Activated CD8-positive, alpha-beta memory T cell treated with anti-CD3 and anti-CD28 coated beads, Interleukin-2, amount 50 U/mL, for 24 hours (primary cell): ENCODE data around the gene TMTC1.

Source experiments
- DNase-seq: peaks from one replicate; pipeline ENCODE4 v3.0.0-alpha.2; 2020; ENCODE audit errors: extremely low read depth

The TMTC1 gene

DNA sequence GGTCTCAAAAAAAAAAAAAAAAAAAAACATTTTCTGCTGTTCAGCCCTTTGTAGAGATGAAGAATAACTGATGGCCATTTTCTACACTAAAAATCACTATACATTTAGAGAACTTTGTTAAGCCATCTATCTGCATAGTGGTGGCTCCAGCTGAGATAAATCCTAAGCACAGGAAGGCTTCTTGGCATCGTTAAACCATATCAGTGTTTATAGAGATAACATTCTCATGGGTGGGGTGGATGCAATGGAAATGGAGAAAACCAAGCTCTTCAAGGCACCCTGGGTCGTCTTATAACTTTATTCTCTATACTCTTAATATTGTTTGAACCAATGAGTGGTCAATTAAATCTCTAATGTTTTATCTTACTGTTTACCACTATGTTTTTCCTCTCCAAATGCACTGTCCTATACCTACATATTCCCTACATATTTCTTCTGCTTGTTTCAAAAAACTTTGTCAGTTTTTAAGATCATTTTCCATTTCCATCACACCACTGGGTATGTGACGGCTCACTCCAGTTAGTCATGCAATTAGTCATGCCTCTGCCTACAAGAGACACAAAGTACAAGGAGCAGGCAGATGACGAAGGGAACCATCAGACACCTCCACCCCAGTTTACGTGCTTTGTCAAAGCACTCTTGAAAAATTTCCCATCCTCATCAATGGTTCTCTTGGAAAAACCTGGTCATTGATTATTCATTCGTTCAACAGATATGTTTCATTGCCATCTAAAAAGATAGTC is 166.9 kb downstream of the TMTC1 start:
- no peak for DNase-seq

DNA sequence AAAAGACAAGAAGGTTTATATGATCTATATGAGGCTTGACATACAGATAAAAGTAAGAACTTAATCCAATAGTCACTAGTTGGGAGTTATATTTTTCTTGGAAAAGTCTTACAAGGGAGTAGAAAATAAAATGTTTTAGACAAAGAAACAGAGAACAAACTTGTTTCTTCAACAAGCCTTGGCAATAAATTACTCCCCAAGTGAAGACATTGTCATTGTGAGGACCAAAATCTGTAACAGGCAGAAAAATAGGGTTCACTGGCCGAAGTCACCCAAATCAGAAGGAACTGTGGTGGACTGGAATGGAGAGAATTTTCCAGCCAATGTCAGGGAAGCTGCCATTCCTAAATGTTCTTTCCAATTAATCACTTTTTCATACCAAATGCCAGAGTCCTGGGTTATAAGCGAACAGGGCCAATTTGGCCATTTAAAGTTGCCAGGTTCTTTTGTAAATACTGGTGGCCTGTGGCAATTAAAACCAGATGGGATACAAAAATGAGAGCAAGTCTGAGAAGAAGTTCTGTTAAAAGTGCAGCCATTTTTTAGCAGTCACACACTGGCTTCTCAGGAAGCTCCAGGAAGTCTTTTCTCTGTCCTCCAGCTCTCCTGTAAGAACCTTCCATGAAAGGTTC is 168.9 kb downstream of the TMTC1 start:
- no peak for DNase-seq

DNA sequence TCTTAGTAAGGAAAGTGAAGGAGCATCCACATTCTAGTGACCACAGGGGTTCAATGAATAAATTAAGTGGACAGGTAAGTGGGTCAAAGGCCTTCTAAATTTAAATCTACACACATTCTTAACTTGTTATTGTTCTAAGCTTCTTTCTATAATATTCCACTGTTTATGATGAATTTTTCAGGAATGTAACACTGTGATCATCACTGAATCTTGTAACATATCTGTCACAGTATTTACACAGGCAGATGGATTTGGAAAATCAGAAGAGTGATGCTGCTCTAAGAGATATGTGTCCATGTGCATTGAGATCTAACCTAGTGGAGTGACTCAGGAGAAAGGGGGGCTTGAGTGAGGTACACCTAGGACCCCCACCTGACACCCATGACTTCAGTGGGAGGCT is 170.8 kb downstream of the TMTC1 start:
- DNase-seq = no peak

DNA sequence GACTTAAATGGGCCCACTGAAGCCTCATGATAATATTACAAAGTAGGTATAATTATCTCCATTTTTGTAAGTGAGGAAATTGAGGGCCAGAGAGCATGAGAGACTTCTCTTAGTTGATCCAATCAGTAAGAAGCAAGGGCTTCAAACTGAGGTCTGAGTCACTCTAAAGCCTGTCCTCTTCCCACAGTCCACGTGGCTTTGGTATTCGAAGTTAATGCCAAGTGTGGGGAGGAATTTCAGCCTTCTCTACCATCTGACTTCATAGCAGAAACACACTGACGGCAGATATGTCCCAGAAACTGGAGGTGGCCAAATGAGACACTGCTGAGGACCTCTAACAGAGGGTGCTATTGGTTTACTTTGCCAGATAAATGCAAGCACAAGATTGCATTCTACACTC is 171.8 kb downstream of the TMTC1 start:
- DNase-seq = no peak

DNA sequence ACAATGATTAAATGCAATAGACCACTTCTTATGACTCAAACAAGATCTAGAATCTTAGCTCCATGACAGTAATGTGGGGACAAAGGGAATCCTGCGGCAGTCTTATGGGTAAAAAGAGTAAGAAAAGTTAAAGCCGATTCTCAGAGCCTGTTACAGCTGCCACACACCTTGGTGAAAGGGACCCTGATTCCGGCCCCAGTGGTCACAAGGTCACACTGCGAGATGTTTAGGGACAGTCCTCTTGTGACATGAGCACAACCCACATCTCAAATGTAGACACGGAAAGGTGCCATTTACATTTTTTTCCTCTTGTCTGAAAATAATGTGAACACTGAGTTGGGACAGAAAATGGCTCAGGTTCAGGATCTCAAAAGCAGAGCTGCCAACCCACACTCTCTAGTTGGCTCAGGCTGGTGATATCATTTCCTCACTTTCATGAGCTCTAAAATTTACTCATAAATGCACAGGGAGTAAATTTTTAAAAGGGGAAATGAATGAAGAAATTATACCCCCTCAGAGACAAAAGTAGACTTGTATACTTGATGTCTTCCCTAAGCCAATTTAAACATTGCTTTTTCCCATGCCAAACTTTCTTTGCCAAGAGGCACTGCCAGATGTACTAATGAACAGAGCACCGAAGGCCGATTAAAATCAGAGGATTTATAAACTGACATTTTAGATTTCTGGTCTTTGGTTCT is 173.1 kb downstream of the TMTC1 start:
- DNase-seq = no peak

DNA sequence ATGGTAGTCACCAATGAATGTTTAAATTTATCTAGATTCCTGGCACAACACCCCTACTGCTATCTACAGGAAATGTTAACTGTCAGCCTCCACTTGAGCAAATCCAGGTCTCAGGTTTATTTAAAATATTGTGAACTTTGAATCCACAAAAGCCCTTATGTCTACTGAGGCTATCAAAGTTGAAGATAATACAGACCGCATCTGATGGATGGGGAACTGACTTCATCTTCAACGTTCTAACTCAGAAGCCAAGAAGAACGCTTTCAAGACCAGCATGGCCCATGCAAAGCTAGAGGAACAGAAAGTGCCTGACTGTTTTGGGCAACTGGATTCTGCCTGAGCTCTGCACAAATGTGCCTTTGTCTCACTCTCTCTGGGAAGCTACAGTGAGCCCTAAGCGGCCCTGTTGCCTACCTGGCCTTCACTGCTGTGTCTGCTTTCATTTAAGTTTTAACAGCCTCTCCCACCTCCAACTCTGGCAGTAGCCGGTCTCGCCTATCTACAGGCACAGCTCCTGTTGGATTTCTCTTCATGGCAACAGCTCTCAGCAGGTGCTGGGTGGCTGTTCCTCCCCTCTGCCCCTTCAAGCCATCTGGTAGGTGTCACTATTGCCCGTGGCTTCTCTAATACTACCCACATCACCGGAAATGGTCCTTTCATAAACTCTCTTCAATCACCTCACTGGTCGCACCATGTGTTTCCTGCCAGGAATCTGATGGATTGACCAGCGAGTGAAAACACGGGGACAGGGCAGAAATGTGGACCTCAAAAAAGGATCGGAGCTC is 174.1 kb downstream of the TMTC1 start:
- DNase-seq = no peak

DNA sequence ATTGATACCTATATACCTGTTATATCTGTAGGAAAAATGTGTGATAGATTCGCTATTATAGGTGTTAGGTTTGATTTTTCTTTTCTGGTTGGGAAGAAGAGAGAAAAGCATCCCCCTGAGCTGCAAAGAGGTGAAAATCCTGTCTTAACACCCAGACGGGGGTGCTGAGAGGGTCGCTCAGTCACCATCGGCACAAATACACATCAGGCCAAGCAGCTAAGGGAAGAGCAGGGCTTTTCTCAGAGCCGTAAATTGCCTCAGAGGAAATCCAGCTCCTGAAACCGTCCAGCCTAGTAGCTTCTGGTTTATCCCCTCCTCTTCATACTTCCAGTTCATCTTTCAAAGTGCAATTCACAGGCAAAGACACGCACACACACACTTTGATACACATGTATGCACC is 175.2 kb downstream of the TMTC1 start:
- DNase-seq = no peak

DNA sequence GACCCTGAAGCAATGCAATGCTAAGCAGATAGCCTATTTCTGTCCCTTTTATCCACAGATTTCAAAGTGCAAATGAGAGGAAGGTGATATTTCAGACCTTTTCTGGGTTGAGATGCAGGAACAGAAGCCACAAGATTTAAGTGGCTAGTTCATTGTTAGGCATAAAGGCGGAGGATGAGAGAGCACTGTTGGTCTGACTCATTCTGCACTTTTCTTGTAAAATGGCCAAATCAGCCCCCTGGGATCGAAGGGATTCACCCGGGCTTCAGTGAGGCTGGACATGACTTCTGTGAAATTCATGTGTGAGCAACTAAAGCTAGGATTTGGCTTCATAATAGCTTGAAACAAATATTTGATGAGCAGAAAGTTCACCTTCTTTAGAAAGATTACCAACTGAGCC is 184.4 kb downstream of the TMTC1 start:
- no peak for DNase-seq

DNA sequence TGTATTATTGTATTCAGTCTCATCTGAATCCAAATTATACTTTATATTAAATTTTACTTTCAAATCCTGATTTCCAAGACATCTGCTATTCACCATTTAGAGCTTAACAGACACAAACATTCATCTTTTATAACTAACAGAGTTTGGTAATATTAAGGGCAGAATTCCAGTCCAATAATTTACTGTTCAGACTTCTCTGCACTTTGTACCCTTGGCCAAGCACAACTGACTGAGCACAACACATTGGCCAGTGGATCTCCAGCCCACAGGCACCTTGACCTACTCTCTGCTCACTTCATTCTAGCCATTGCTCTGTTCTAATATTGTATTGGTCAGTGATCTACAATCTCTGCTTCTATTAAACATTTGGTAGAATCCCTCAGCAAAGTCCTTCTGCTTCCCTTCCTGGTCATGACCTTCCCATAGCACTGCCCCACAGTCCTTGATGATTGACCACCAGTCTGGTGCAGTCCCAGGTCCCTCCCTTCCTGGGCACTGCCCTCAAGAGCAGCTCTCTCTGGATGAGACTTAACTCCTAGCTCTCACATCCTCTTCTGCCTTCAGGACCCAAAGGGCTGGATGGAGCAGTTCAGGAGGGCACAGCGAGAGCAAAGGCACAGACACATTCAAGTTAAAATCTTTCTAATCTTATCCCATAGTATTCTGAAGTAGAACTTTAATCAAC is 188.5 kb downstream of the TMTC1 start:
- no peak for DNase-seq

DNA sequence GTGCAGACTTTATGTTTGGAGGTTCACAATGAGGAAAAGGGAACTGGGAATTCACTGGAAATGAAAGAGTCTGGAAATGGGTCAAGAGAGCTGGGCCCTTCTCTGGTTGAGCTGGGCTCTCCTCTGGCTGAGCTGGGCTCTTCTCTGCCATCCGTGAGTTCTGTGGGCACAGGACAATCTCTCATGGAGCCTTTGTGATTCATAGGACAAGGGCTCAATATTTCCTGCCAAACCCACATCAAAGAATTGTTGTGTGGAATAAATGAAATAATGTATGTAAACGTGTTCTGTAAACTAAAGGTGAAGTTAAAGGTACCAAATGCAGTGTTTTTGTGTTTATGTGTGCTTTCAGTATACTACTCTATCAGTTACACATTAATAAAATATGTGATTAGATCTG is 190.7 kb downstream of the TMTC1 start:
- DNase-seq = no peak

DNA sequence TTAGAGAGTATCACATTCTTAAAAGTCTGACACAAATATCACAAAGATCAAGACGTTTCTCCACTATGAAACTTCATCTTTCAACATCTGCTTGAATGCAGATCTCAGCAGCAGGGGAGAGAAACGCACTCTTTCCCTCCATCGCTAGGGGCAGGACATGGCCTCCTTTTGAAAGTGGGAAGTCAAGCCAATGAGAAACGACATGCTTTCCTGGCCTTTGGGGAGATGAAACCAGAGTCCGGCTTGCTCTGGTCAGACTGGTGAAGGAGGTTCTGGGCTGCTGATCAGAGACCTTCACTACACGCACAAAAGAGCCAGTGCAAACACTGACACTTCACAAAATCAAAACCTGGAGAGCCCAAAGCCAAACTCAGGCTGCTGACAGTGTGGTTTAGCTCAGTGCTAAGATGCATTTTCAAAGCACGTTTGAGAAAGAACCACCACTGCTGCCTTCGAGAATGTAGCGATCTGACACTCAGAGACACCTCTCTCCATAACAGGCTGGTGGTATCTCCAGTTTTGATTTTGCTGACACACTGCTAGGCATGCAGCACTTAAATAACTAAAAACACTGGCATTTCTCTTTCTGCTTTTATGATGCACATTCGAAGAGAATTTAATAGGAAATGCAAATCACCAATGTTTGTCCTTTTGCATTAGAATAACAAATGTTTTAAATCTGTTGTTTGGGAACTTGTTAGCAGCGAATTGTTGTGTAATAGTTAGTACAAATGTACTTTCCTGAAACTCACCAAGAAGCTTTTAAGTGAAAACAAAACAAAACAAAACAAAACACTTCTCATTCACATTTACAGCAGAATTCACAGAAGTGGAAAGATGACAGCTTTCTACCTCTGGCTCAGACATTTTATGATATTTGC is 192.4 kb downstream of the TMTC1 start:
- DNase-seq = no peak

DNA sequence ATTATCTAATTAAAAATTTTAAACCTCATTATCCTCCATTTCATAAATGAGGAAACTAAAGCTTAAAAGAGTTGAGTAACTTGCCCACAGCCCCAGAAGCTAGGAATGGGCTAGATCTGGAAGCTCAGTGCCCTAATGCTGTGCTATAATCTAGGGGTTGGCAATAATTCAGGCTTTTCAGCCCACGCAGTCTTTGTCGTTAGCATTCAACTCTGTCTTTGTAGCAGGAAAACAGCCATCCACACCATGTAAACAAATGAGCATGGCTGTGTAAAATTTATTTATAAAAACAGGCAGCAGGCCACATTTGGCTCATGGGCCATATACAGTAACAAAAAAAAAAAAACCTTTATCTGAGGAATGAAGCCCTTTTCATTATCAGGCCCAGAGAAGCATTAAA is 193.9 kb downstream of the TMTC1 start:
- no peak for DNase-seq

DNA sequence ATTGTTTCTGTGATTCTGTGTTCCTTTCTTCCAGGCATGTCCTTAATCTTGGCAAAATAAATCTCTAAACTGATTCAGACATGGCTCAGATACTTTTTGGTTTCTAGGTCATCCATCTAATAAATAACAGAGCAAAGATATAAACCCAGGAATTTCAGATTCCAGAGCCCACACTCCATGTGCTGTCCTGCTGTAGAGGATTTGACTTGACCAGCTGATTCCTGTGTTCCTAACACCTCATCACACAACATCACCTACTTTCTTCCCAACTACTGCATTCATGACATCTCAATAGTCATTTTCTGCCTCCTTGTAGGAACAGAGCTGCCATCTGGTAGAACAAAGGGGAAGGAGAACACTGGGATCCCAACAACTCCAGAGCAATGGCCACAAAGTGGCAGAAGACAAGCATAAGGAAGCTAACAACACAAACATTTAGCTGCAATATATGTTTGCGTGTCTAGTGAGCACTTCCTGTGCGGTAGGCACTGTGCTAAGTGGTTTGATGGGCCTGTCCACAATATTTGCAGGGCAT is 194.4 kb downstream of the TMTC1 start:
- DNase-seq = no peak

DNA sequence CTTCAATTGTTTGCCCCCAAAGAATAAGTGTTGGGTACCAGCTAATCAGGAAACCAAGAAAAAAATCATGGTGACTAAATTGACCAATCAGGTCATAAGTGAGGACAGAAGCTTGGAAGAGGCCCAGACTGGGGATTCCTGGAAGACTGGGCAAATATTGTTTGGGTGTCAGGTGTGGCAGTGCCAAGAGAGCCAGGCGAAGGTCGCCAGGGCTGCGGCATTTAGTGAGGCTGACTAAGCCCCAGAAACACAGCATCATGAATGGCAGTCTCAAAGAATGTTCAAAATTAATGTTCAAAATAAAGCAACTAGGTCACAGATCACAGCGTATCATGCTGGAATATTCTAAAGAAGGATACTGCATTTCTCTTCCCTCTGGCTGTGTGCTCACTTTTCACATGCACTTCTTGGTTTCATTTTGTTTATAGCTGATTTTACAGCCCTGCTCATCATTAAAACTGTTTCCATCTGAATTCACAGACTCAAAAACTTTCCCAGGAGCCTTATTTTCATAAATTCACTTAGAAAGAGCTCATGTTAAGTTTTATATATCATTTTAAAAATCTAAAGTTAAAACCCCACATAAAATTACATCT is 201.0 kb downstream of the TMTC1 start:
- DNase-seq = no peak

DNA sequence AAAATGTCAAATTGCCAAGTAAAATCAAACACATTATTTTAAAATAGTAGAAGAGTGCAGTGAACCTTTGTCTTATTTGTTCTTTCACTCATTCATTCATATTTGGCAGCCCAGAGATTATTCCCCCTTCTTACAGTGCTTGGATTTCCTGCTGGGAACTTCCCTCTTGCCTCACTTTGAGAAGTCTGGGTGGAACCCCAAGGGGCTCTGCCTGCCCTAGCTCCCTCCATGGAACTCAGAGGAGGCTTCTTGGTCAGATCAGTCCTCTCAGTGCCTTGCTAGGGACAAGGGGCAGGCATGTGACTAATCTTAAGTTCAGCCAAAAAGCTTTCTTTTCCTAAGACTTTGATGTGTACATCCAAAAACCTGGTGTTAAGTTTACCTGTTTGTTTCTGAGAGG is 201.6 kb downstream of the TMTC1 start:
- no peak for DNase-seq

DNA sequence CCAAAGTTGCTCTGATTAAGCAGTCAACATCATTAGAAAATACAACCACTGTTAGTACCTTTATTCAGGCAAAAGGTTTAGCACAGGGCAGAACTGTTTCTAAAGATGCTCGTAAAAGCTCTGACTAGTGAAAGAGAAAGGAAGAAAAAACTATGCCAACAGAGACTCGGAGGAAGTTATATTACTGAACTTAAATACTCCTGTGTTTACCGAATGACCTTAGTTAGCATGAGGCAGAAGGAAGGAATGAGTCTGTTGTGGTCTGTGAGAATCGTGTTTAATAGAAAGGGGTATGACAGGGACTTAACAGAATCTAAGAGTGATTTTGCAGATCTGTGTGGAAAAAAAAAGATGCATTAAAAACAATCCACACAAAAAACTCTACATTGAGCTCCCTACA is 202.1 kb downstream of the TMTC1 start:
- DNase-seq = no peak

DNA sequence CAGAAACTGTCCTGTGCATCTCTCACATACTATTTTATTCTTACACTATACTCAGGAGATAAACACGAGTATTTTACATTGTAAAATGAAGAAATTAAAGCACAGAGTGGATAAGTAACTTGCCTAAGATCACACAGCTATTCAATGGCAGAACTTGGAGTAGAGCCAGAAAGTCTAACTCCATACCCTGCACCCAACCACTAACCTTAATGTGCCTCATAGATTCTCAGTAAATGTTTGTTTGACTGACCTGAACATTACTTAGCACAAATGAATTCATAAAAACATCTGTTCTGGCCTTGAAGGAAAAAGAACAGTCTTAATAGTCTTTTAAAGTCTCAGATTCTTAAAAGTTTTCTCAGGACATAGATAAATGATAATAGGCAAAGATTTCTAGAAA is 202.8 kb downstream of the TMTC1 start:
- no peak for DNase-seq

DNA sequence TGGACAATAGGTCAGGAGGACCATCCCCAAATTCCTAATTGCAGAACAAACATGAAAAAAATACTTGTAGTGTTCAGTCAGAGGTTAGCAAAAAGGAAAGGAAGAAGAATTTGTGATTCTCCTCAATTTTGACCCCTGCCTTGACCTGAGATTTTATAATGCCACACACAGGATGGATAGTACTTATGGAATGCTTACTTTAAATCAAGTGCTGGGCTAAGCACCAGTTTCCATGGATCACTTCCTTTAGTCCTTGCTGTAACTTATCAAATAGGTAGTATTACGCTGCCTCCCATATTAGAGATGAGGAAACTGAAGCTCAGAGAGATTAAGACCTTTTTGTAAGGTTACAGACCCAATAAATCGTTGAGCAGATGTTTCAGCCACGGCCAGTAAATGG is 205.0 kb downstream of the TMTC1 start:
- no peak for DNase-seq

DNA sequence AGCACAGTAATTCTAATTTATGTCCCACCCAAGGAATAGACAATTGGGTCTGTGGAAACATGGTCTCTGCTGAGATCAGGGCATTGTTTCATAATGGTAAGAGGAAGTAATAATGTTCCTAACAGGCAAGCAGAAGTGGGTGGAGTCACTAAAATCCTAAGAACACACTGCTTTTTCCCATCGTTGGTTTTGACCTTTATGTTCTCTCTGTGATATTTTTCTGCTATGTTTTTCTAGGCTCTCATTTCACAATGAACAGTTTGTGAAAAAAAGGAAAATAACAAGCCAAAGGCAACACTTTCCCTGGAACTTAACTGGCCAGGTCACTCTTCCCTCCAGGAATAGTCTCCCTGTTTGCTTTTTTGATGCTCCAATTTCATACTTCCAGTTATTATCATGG is 205.7 kb downstream of the TMTC1 start:
- no peak for DNase-seq

DNA sequence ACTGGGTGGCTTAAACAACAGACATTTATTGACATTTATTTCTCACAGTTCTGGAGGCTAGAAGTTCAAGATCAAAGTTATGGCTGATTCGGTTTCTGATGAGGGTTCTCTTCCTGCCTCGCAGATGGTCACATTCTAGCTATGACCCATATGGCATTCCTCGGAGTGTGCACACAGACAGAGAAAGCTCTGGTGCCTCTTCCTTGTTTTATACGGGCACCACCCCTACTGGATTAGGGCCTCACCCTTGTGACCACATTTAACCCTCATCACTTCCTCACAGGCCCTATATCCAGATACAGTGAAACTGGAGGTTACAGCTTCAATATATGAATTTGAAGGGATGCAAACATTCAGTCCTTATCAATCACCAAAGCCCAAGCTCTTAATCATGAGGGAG is 209.2 kb downstream of the TMTC1 start:
- no peak for DNase-seq
